Testis (tissue), 3 donors: Measurements from ENCODE around the gene MGAT5. TPM values are rescaled to one million over a fixed set of nuclear protein-coding genes. Genes with fewer than 3 reads are reported as not detected.

ENCODE experiments used
- DNase-seq: peaks from one replicate; pipeline ENCODE4 v3.0.0-alpha.2; 2019
- H3K27ac ChIP-seq, 2 donors: fragments of 200-600 bp; sonication (generic); one replicate each; pipeline ENCODE4 v1.5.1; 2019
- H3K27me3 ChIP-seq: fragments of 200-600 bp; sonication (generic); one replicate; pipeline ENCODE4 v1.5.1; 2019
- H3K36me3 ChIP-seq: fragments of 200-600 bp; sonication (generic); one replicate; pipeline ENCODE4 v1.5.1; 2017; ENCODE audit warnings: low read depth; ENCODE audit errors: missing control alignments
- H3K4me1 ChIP-seq: fragments of 200-600 bp; sonication (generic); one replicate; pipeline ENCODE4 v1.5.1; 2019
- H3K4me3 ChIP-seq, 2 donors: fragments of 200-600 bp; sonication (generic); one replicate each; pipeline ENCODE4 v1.5.1; 2017 to 2019
- H3K9me3 ChIP-seq: fragments of 200-600 bp; sonication (generic); one replicate; pipeline ENCODE4 v1.5.1; 2017
- POLR2A ChIP-seq: fragments of 450-650 bp; IDR thresholded peaks from one replicate; pipeline ENCODE4 v1.6.1; 2017; ENCODE audit warnings: antibody characterized with exemption, mild to moderate bottlenecking, moderate library complexity
- WGBS, 2 donors: methylation state at CpG; one replicate each; pipeline ENCODE4 v1.1.5; 2018; 5-methylcytosine and 5-hydroxymethylcytosine counted together
- intact Hi-C: fragments of 100-400 bp; cut with DNase I; formaldehyde crosslinking; loops from one replicate; pipeline ENCODE4 v1.15.1; 2023; ENCODE audit warnings: low total_unique reads
- polyA plus RNA-seq: library from polyadenylated mRNA; stranded (reverse); fragments of 350-450 nt; fragmentation: Illumina TruSeq; extraction: RNeasy Lipid Tissue Mini Kit (QIAGEN cat#74804); gene quantifications from one replicate; pipeline ENCODE4 v1.2.3, GENCODE V29; 2014; ENCODE audit warnings: low read depth, low replicate concordance; ENCODE audit not compliant: insufficient read depth
- total RNA-seq, 2 donors: library from RNA; depleted of rRNA; stranded (reverse); fragments of >200 nt; gene quantifications; one replicate each; pipeline ENCODE4 v1.2.3, GENCODE V29; 2016
- TF ChIP-seq, protein P1 (sequence below), 3 experiments: fragments of 450-650 bp in 2 of 3; fragments of 200-600 bp in 1 of 3; sonication (generic) in 1 of 3; IDR thresholded peaks; one replicate each; pipeline ENCODE4 v1.5.1; 2016 to 2019; ENCODE audit warnings: antibody characterized with exemption in 3 of 3, mild to moderate bottlenecking in 2 of 3, moderate library complexity in 1 of 3

The MGAT5 gene
- total and polyA plus RNA-seq, 3 donors from 2014 or later, result 31.6 to 73.8 (median 64.5) TPM

DNA sequence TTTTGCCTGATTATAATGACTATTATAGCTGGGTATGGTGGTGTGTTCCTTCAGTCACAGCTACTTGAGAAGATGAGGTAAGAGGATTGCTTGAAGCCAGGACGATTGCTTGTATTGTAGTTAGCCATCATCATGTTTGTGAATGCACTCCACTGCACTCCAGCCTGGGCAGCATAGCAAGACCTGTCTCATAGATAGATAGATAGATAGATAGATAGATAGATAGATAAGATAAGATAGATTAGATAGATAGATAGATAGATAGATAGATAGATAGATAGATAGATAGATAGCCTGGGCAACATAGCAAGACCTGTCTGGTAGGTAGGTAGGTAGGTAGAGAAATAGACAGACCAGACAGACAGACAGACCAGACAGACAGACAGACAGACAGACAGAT is 127.3 kb downstream of the MGAT5 start:
- TF ChIP-seq, protein P1, sequence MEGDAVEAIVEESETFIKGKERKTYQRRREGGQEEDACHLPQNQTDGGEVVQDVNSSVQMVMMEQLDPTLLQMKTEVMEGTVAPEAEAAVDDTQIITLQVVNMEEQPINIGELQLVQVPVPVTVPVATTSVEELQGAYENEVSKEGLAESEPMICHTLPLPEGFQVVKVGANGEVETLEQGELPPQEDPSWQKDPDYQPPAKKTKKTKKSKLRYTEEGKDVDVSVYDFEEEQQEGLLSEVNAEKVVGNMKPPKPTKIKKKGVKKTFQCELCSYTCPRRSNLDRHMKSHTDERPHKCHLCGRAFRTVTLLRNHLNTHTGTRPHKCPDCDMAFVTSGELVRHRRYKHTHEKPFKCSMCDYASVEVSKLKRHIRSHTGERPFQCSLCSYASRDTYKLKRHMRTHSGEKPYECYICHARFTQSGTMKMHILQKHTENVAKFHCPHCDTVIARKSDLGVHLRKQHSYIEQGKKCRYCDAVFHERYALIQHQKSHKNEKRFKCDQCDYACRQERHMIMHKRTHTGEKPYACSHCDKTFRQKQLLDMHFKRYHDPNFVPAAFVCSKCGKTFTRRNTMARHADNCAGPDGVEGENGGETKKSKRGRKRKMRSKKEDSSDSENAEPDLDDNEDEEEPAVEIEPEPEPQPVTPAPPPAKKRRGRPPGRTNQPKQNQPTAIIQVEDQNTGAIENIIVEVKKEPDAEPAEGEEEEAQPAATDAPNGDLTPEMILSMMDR (IDR thresholded peaks at IDR 0.05), result no peak
- TF ChIP-seq POLR2A, result no peak
- WGBS, 2 donors, result 83 to 85% methylated on average over 1 of the region's 1 CpG
- intact Hi-C loops, result no loop called here

DNA sequence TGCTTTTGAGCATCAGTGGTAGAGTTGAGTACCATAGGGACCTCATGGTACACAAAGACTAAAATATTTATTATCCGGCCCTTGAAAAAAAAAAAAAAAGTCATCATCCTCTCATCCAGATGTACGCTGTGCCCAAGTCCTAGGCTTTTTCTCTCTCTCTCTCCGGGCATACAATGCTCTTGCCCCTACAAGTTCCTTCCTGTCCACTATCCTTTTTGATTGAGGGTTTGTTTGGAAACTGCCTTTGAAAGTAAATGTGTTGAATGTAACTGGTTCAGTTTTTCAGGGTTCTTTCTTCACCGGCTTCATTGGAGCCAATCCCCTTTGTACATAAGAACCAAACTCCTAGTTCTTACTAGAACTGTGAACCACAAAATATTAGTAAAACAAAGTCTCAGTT is 130.3 kb downstream of the MGAT5 start:
- TF ChIP-seq, protein P1 (IDR thresholded peaks at IDR 0.05), result no peak
- no peak for TF ChIP-seq POLR2A
- Histone ChIP-seq H3K4me1 (no peaks in the 10 kb centered on the region), H3K27ac (no peak overlapping the region), H3K4me3 (no peak overlapping the region), H3K36me3 (no peaks in the 10 kb centered on the region), H3K27me3 (no peaks in the 10 kb centered on the region), H3K9me3 (no peaks in the 10 kb centered on the region)
- intact Hi-C loops, result no loop called here
- DNase-seq, result no peak
- 97% methylated on average over 4 of the region's 4 CpGs for WGBS, 2 donors

More for the DNA sequence above, 127.3 kb downstream of the MGAT5 start:
- no peak for DNase-seq
- Histone ChIP-seq H3K27me3 (no peaks in the 10 kb centered on the region), H3K36me3 (no peaks in the 10 kb centered on the region), H3K27ac (no peak overlapping the region), H3K4me3 (no peak overlapping the region), H3K9me3 (no peaks in the 10 kb centered on the region), H3K4me1 (no peaks in the 10 kb centered on the region)

DNA sequence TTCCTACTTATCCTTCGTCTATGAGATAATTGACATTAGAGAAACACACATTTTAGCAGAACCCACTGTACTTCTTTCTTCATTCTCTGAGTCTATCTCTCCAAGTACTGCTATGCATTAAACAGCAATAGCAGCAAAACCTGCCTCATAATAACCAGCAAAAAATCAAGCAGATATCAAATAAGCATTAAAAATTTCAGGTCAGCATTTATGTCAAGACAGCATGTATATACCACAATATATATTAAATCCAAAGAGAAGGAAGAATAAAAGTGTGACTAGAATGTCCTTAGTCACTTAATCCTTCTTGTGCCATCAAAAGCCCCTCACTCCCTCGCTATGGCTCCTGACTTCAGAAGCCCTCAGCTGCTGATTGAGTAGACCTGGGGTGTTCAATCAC is 131.3 kb downstream of the MGAT5 start:
- H3K27me3 ChIP-seq, result no peaks in the 10 kb centered on the region
- intact Hi-C loops, result no loop called here
- H3K27ac ChIP-seq, result no peak overlapping the region
- H3K4me3 ChIP-seq, result no peak overlapping the region
- no peaks in the 10 kb centered on the region for H3K4me1 ChIP-seq
- no peaks in the 10 kb centered on the region for H3K36me3 ChIP-seq
- TF ChIP-seq, protein P1 (IDR thresholded peaks at IDR 0.05), result no peak
- TF ChIP-seq POLR2A, result no peak
- 64 to 96% methylated on average over 2 of the region's 2 CpGs for WGBS, 2 donors
- no peak for DNase-seq
- no peaks in the 10 kb centered on the region for H3K9me3 ChIP-seq

DNA sequence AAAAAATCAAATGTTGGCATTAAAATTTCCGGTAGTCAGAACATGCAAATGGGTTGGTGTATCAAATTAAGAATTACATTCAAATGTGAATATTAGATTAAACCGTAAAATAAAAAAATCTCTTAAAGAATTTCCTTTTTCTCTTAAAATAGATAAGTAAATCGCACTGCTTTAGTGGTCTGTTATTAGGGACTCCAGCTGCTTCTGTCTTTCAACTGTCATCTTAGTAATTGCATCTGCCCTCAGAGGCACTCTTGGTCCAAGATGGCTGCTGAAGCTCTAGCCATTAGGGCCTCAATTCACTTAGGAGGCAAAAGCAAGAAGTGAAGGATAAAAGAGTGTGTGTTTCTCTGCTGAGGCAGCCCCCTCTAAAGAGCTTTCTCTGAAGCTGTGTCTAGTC is 132.4 kb downstream of the MGAT5 start:
- Histone ChIP-seq H3K4me3 (no peak overlapping the region), H3K9me3 (no peaks in the 10 kb centered on the region), H3K27me3 (no peaks in the 10 kb centered on the region), H3K4me1 (no peaks in the 10 kb centered on the region), H3K27ac (no peak overlapping the region), H3K36me3 (no peaks in the 10 kb centered on the region)
- intact Hi-C loops, result no loop called here
- DNase-seq, result no peak
- TF ChIP-seq POLR2A, result no peak
- TF ChIP-seq, protein P1 (IDR thresholded peaks at IDR 0.05), result no peak
- 98 to 99% methylated on average over 3 of the region's 3 CpGs for WGBS, 2 donors

DNA sequence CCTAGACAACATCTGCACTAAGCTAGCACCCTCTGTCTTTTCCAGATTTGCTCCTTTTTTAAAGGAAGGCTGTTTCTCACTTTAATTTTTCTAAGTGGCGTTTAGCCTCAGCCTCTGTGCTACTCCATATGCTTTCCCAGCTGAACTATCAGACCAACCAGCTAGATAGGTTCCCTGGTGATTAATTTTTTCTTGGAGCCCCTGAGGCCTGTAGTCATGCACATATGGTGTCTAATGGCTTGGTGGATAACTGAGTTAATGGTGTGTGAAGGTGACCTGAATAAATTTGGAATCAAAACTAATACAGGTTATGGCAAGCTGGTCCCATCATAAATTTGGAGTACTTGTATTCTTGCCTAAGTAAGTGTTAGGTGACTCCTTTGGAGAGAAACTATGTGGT is 135.5 kb downstream of the MGAT5 start:
- DNase-seq, result no peak
- TF ChIP-seq, protein P1 (IDR thresholded peaks at IDR 0.05), result no peak
- TF ChIP-seq POLR2A, result no peak
- Histone ChIP-seq H3K36me3 (no peaks in the 10 kb centered on the region), H3K4me1 (no peaks in the 10 kb centered on the region), H3K4me3 (no peak overlapping the region), H3K27me3 (no peaks in the 10 kb centered on the region), H3K27ac (no peak overlapping the region), H3K9me3 (no peaks in the 10 kb centered on the region)
- WGBS, 2 donors, result 96 to 100% methylated on average over 1 of the region's 1 CpG
- intact Hi-C loops, result no loop called here
